ENCODE measurements around the gene PPIL6. TPM values are rescaled to one million over a fixed set of nuclear protein-coding genes. Genes with fewer than 3 reads are reported as not detected.

Gene PPIL6
- total RNA-seq, 1 donor from 2014 or later: 2.2 TPM

DNA sequence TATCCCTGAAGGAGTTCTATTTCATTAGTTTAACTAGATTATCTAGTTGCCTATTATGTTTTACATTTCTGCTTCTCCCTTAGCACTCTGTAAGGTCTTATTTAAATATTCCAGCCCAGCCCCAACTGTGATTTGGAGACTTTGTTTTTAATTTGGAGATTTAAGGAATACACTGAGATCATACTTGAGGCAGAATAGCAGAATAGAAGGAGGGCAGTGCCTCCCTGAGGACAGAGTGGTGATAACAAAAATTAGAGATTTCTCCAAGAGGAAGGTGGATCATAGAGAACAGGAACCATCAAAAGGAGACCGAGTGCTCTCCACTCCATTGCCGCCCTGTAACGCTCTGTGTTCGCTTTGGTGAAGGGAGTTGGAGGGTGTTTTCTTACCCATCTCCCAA lies 43.4 kb downstream of the PPIL6 start:
- Mint-ChIP-seq H3K4me1 (no peaks in the 10 kb centered on the region), H3K36me3 (ENCODE audit: low read depth) (no peaks in the 10 kb centered on the region), H3K27me3 (ENCODE audit: low read depth) (no peaks in the 10 kb centered on the region), H3K4me3 (no peak overlapping the region), H3K27ac (ENCODE audit: unreplicated experiment) (no peak overlapping the region), H3K9me3 (no peaks in the 10 kb centered on the region)
- DNase-seq (ENCODE audit: low read depth, low spot score): no peak
- TF ChIP-seq, protein P1, sequence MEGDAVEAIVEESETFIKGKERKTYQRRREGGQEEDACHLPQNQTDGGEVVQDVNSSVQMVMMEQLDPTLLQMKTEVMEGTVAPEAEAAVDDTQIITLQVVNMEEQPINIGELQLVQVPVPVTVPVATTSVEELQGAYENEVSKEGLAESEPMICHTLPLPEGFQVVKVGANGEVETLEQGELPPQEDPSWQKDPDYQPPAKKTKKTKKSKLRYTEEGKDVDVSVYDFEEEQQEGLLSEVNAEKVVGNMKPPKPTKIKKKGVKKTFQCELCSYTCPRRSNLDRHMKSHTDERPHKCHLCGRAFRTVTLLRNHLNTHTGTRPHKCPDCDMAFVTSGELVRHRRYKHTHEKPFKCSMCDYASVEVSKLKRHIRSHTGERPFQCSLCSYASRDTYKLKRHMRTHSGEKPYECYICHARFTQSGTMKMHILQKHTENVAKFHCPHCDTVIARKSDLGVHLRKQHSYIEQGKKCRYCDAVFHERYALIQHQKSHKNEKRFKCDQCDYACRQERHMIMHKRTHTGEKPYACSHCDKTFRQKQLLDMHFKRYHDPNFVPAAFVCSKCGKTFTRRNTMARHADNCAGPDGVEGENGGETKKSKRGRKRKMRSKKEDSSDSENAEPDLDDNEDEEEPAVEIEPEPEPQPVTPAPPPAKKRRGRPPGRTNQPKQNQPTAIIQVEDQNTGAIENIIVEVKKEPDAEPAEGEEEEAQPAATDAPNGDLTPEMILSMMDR (conservative IDR thresholded peaks at IDR 0.05): peak; percentile 46

DNA sequence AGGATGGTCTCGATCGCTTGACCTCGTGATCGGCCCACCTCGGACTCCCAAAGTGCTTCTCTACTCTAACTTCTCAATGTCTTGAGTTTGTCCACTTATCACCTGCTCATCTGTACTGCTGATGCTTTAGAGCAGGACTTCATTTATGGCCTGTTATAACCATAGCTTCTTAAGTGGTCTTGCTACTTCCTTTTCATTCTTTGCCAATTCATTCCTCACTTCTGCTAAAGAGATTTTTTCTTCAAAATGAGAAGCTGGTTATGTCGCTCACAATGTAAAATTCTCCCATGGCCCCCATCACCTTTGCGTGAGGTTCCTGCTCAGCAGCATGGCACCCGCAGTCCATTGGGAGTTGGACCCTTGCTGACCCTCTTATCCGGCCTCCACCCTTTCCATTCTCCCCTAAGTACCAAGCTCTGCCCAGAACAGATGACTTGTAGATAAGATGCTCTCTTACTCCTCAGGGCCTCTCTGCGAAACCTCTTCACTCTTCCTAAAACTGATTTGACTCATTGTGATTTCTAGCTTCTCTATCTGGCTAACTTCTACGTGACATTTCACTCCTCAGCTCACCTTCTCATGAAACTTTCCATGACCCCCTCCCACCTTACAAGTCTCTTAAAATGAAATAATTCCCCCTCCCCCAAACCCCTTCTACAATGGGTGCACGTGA lies 44.2 kb downstream of the PPIL6 start:
- H3K36me3 Mint-ChIP-seq (ENCODE audit: low read depth): no peaks in the 10 kb centered on the region
- no peak overlapping the region for H3K4me3 Mint-ChIP-seq
- TF ChIP-seq, protein P1 (conservative IDR thresholded peaks at IDR 0.05): no peak
- H3K27me3 Mint-ChIP-seq (ENCODE audit: low read depth): no peaks in the 10 kb centered on the region
- H3K27ac Mint-ChIP-seq (ENCODE audit: unreplicated experiment): no peak overlapping the region
- no peaks in the 10 kb centered on the region for H3K9me3 Mint-ChIP-seq
- DNase-seq (ENCODE audit: low read depth, low spot score): no peak
- no peaks in the 10 kb centered on the region for H3K4me1 Mint-ChIP-seq

DNA sequence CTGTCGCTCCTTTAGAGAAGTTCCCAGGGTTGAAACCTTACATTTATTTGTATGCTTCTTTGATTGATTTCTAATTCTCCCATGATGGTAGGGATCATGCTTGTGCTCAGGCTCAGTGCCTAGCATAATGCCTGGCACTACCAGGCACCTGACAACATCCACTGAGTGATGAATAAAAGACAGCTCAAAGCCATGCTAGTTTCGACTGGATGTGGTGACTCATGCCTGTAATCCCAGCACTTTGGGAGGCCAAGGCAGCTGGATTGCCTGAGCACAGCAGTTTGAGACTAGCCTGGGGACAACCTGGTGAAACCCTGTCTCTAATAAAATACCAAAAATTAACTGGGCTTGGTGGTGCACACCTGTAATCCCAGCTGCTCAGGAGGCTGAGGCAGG lies 46.5 kb downstream of the PPIL6 start:
- no peak for DNase-seq (ENCODE audit: low read depth, low spot score)
- Mint-ChIP-seq H3K27ac (ENCODE audit: unreplicated experiment) (no peak overlapping the region), H3K36me3 (ENCODE audit: low read depth) (no peaks in the 10 kb centered on the region)

DNA sequence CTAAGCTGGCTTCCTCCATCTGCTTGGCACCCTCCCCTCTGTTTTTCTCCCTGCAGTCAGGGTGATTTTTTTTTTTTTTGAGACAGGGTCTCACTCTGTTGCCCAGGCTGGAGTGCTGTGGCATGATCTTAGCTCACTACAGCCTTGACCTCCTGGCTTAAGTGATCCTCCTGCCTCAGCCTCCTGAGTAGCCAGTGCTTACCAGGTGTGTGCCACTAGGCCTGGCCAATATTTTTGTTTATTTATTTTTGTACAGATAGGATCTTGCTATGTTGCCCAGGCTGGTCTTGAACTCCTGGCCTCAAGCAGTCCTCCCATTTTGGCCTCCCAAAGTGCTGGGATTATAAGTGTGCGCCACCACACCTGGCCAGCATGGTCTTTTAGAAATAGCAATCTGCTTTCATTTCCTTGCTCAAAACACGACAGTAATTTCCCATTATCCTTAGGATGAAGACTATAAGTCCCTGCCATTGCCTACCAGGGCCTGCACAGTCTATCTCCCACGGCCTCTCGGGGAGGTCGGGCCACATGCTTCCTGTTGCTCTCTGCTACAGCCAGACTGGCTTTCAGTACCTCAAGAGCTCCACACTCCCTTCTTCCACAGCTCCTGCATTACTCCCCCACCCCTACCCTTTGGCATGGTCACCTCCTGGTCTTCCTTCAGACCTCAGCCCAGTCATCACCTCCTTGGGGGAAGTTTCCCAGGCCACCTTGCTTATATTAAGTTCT lies 47.1 kb downstream of the PPIL6 start:
- H3K4me3 Mint-ChIP-seq: no peak overlapping the region
- no peak overlapping the region for H3K27ac Mint-ChIP-seq (ENCODE audit: unreplicated experiment)
- H3K36me3 Mint-ChIP-seq (ENCODE audit: low read depth): no peaks in the 10 kb centered on the region
- TF ChIP-seq, protein P1 (conservative IDR thresholded peaks at IDR 0.05): no peak
- H3K27me3 Mint-ChIP-seq (ENCODE audit: low read depth): peaks cover 2% of the 10 kb centered on the region
- no peaks in the 10 kb centered on the region for H3K9me3 Mint-ChIP-seq
- no peaks in the 10 kb centered on the region for H3K4me1 Mint-ChIP-seq
- no peak for DNase-seq (ENCODE audit: low read depth, low spot score)

More for the DNA sequence above, 46.5 kb downstream of the PPIL6 start:
- Mint-ChIP-seq H3K4me3 (no peak overlapping the region), H3K27me3 (ENCODE audit: low read depth) (peaks cover 2% of the 10 kb centered on the region), H3K9me3 (no peaks in the 10 kb centered on the region), H3K4me1 (no peaks in the 10 kb centered on the region)
- TF ChIP-seq, protein P1 (conservative IDR thresholded peaks at IDR 0.05): no peak

DNA sequence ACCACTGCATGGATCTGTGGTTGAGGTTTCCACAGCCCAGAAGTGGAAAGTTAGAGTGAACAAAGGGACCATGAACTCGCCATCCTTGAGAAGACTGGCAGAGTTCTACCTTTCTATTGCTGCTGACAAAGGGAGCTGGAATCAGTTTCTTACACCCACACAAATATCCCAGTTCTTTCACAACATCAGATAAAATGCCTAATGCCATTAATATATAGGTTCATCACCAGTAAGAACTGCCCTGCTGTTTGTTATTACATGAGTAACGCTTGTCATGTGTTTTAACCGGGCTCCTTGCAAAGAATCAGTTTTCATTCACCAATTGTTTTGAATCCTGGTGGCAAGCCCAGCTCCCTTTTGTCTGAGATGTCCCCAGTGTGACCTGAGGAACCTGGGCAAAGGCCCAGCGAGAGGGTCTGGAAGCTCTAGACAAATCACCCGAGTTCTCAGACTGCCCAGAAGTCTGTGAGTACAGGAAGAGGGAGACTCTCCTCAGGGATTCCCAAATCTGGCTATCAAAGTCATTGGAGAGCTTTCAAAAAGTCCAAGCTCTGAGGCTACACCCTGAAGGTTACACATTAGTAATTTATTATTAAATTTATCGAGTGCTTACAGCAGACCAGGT lies 50.7 kb downstream of the PPIL6 start:
- H3K4me1 Mint-ChIP-seq: peaks cover under 1% of the 10 kb centered on the region
- no peak overlapping the region for H3K4me3 Mint-ChIP-seq
- peaks cover 8% of the 10 kb centered on the region for H3K27me3 Mint-ChIP-seq (ENCODE audit: low read depth)
- TF ChIP-seq, protein P1 (conservative IDR thresholded peaks at IDR 0.05): no peak
- H3K9me3 Mint-ChIP-seq: no peaks in the 10 kb centered on the region
- H3K36me3 Mint-ChIP-seq (ENCODE audit: low read depth): no peaks in the 10 kb centered on the region
- H3K27ac Mint-ChIP-seq (ENCODE audit: unreplicated experiment): peak overlapping the region; percentile 12
- no peak for DNase-seq (ENCODE audit: low read depth, low spot score)

Data from neural crest cell (in vitro differentiated cells).